WTC11 (cell line): ENCODE measurements around the gene ACOX3. TPM values are rescaled to one million over a fixed set of nuclear protein-coding genes. Genes with fewer than 3 reads are reported as not detected.
A peak's percentile ranks its signal among the peaks of the same experiment; 100 is the strongest.

Source experiments
- ATAC-seq: fragments of 200-7000 bp; cut with Tn5 transposase; 2 replicates; pipeline ENCODE4 v1.10.0; 2021; ENCODE audit warnings: mild to moderate bottlenecking, moderate library complexity
- CTCF ChIA-PET: fragments of 300-600 bp; sonication (Branson Sonifier 250); formaldehyde crosslinking; loops from one replicate; lab custom pipeline; 2021; ENCODE audit warnings: antibody characterized with exemption; lab: Charles Lee
- POLR2A ChIA-PET: fragments of 350-600 bp; sonication (Branson Sonifier 250); formaldehyde crosslinking; loops from one replicate; lab custom pipeline; 2021; ENCODE audit warnings: antibody characterized with exemption; lab: Charles Lee
- DNase-seq: peaks from one replicate; pipeline ENCODE4 v3.0.0; 2021; ENCODE audit warnings: low spot score
- H3K27ac Mint-ChIP-seq: 2 replicates; pipeline ENCODE4 v1.8.0; 2021; ENCODE audit warnings: mixed read lengths
- H3K27me3 Mint-ChIP-seq: 2 replicates; pipeline ENCODE4 v1.8.0; 2021; ENCODE audit warnings: low read depth, mild to moderate bottlenecking, moderate library complexity, mixed read lengths
- H3K36me3 Mint-ChIP-seq: 2 replicates; pipeline ENCODE4 v1.8.0; 2021; ENCODE audit warnings: mixed read lengths
- H3K4me1 Mint-ChIP-seq: 2 replicates; pipeline ENCODE4 v1.8.0; 2022; ENCODE audit warnings: mixed read lengths
- H3K4me3 Mint-ChIP-seq: 2 replicates; pipeline ENCODE4 v1.8.0; 2021; ENCODE audit warnings: mild to moderate bottlenecking, moderate library complexity, mixed read lengths
- H3K9me3 Mint-ChIP-seq: 2 replicates; pipeline ENCODE4 v1.8.0; 2021; ENCODE audit warnings: mixed read lengths
- CBFB ChIP-seq: sonication (generic); formaldehyde crosslinking; IDR thresholded peaks from 2 replicates; pipeline ENCODE4 v1.8.1; 2022; ENCODE audit warnings: mild to moderate bottlenecking, low read depth, missing genetic modification reagents
- CREB1 ChIP-seq: sonication (generic); formaldehyde crosslinking; IDR thresholded peaks from 2 replicates; pipeline ENCODE4 v1.8.0; 2023; ENCODE audit warnings: mild to moderate bottlenecking, missing genetic modification reagents
- EMX1 ChIP-seq: fragments of 250-450 bp; sonication (Bioruptor Pico); IDR thresholded peaks from 2 replicates; pipeline ENCODE4 v1.8.0; 2021; ENCODE audit warnings: mild to moderate bottlenecking
- FOXP1 ChIP-seq: sonication (generic); formaldehyde crosslinking; IDR thresholded peaks from 2 replicates; pipeline ENCODE4 v1.8.0; 2022; ENCODE audit warnings: missing genetic modification reagents, mild to moderate bottlenecking, moderate library complexity, borderline replicate concordance
- JUN ChIP-seq: sonication (generic); formaldehyde crosslinking; IDR thresholded peaks from 2 replicates; pipeline ENCODE4 v1.8.0; 2023; ENCODE audit warnings: mild to moderate bottlenecking, missing genetic modification reagents
- NR3C1 ChIP-seq: sonication (generic); formaldehyde crosslinking; conservative IDR thresholded peaks from 2 replicates; pipeline ENCODE4 v1.8.1; 2023; ENCODE audit warnings: low read depth, mild to moderate bottlenecking, missing genetic modification reagents
- RELA ChIP-seq: sonication (generic); formaldehyde crosslinking; IDR thresholded peaks from 2 replicates; pipeline ENCODE4 v1.8.1; 2022; ENCODE audit warnings: missing genetic modification reagents, mild to moderate bottlenecking, borderline replicate concordance
- SP1 ChIP-seq: sonication (generic); formaldehyde crosslinking; conservative IDR thresholded peaks from 2 replicates; pipeline ENCODE4 v1.8.1; 2022; ENCODE audit warnings: missing genetic modification reagents
- TEAD4 ChIP-seq: sonication (generic); formaldehyde crosslinking; IDR thresholded peaks from 2 replicates; pipeline ENCODE4 v1.8.0; 2022; ENCODE audit warnings: mild to moderate bottlenecking, missing genetic modification reagents
- ZBTB21 ChIP-seq: sonication (generic); formaldehyde crosslinking; IDR thresholded peaks from 2 replicates; pipeline ENCODE4 v1.8.1; 2023; ENCODE audit warnings: mild to moderate bottlenecking, missing genetic modification reagents, borderline replicate concordance
- ZNF138 ChIP-seq: sonication (generic); formaldehyde crosslinking; conservative IDR thresholded peaks from 2 replicates; pipeline ENCODE4 v1.8.1; 2022; ENCODE audit warnings: mild to moderate bottlenecking, moderate library complexity, missing genetic modification reagents
- ZNF263 ChIP-seq: sonication (generic); formaldehyde crosslinking; IDR thresholded peaks from 2 replicates; pipeline ENCODE4 v1.8.1; 2022; ENCODE audit warnings: low read depth, mild to moderate bottlenecking, moderate library complexity, missing genetic modification reagents
- ZNF423 ChIP-seq: fragments of 250-450 bp; sonication (Bioruptor Pico); IDR thresholded peaks from 2 replicates; pipeline ENCODE4 v2.1.2; 2022; ENCODE audit warnings: mild to moderate bottlenecking, moderate library complexity
- total RNA-seq: library from RNA; stranded (reverse); gene quantifications from 3 replicates; pipeline ENCODE4 v1.2.3, GENCODE V29; 2021
- TF ChIP-seq, protein P1 (sequence below): sonication (generic); formaldehyde crosslinking; conservative IDR thresholded peaks from 2 replicates; pipeline ENCODE4 v1.8.1; 2022; ENCODE audit warnings: mild to moderate bottlenecking, missing genetic modification reagents
- TF ChIP-seq, protein P2 (sequence below): fragments of 250-450 bp; sonication (Bioruptor Pico); IDR thresholded peaks from 2 replicates; pipeline ENCODE4 v1.9.0; 2021; ENCODE audit warnings: moderate library complexity, mild to moderate bottlenecking, inconsistent platforms, borderline replicate concordance
- TF ChIP-seq, protein P3 (sequence below): sonication (generic); formaldehyde crosslinking; IDR thresholded peaks from 2 replicates; pipeline ENCODE4 v1.8.1; 2023; ENCODE audit warnings: mild to moderate bottlenecking, missing genetic modification reagents, moderate library complexity
- TF ChIP-seq, protein P4 (sequence below): sonication (generic); formaldehyde crosslinking; IDR thresholded peaks from 2 replicates; pipeline ENCODE4 v1.8.0; 2022; ENCODE audit warnings: mild to moderate bottlenecking, missing genetic modification reagents
- TF ChIP-seq, protein P5 (sequence below): fragments of 250-450 bp; sonication (Bioruptor Pico); IDR thresholded peaks from 2 replicates; pipeline ENCODE4 v1.9.0; 2021; ENCODE audit warnings: mild to moderate bottlenecking
- TF ChIP-seq, protein P6 (sequence below): sonication (generic); formaldehyde crosslinking; IDR thresholded peaks from 2 replicates; pipeline ENCODE4 v1.8.1; 2023; ENCODE audit warnings: mild to moderate bottlenecking, missing genetic modification reagents, borderline replicate concordance
- TF ChIP-seq, protein P7 (sequence below): sonication (generic); formaldehyde crosslinking; IDR thresholded peaks from 2 replicates; pipeline ENCODE4 v1.8.1; 2022; ENCODE audit warnings: mild to moderate bottlenecking, missing genetic modification reagents, moderate library complexity, borderline replicate concordance
- TF ChIP-seq, protein P8 (sequence below): sonication (generic); formaldehyde crosslinking; IDR thresholded peaks from 2 replicates; pipeline ENCODE4 v1.8.1; 2023; ENCODE audit warnings: mild to moderate bottlenecking, missing genetic modification reagents, moderate library complexity

Gene ACOX3
- total RNA-seq, 1 experiment from 2014 or later = 10.7 TPM

DNA sequence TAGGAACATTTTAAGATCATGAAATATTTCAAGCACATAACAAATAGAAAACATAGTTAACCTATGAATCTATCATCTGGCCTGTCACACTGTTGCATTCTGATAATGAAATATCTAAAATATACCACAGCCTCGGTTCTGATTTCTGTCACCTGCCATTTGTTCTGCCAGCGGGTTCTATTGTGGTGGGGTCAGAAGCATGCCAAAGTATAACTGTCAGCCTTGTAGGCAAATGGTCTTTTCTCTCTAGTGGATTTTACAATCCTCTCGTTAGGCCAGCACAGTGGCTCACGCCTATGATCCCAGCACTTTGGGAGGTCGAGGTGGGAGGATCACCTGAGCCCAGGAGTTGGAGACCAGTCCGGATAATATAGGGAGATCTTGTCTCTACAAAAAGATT lies 123.0 kb downstream of the ACOX3 start:
- no peak for ATAC-seq
- Mint-ChIP-seq H3K27ac (no peak overlapping the region), H3K27me3 (peaks cover 3% of the 10 kb centered on the region; the same call in 1 of the 2 replicates), H3K4me1 (peaks cover 18% of the 10 kb centered on the region), H3K4me3 (no peak overlapping the region), H3K36me3 (no peaks in the 10 kb centered on the region), H3K9me3 (peaks cover 13% of the 10 kb centered on the region)
- TF ChIP-seq JUN (CRISPR knock-in tag) (no peak), ZNF423 (no peak), CREB1 (CRISPR knock-in tag) (no peak), ZBTB21 (no peak), SP1 (CRISPR knock-in tag) (no peak), FOXP1 (CRISPR knock-in tag) (no peak), NR3C1 (no peak), EMX1 (no peak)
- TF ChIP-seq, protein P1, sequence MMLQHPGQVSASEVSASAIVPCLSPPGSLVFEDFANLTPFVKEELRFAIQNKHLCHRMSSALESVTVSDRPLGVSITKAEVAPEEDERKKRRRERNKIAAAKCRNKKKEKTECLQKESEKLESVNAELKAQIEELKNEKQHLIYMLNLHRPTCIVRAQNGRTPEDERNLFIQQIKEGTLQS (CRISPR knock-in tag) = no peak
- TF ChIP-seq, protein P2, sequence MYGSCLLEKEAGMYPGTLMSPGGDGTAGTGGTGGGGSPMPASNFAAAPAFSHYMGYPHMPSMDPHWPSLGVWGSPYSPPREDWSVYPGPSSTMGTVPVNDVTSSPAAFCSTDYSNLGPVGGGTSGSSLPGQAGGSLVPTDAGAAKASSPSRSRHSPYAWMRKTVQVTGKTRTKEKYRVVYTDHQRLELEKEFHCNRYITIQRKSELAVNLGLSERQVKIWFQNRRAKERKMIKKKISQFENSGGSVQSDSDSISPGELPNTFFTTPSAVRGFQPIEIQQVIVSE (CRISPR knock-in tag) = no peak
- ChIA-PET POLR2A (no interaction called here), CTCF (no interaction called here)
- DNase-seq = no peak

DNA sequence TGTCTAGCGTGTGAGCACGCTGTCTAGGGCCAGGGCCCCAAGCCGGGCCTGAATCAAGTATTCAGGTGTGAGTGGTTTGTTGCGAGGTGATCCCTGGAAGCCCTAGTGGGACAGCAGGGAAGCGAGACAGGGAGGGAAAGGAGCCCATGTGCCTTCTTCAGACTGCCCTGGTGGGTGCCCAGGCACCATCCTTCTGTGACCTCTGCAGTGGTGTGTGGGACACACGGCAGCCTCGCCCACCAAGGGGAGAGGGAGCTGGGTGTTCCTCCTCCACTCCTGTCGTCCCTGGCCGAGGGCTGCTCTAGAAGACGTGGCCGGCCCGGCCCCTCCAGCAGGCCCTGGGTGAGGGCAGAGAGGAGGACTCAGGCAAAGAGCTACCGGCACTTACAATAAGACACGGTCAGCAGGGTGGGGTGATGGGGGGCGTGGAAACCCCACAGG lies 123.6 kb downstream of the ACOX3 start:
- Mint-ChIP-seq H3K4me1 (peaks cover 18% of the 10 kb centered on the region), H3K9me3 (peaks cover 17% of the 10 kb centered on the region), H3K27me3 (peaks cover 3% of the 10 kb centered on the region; the same call in 1 of the 2 replicates), H3K36me3 (no peaks in the 10 kb centered on the region), H3K4me3 (peak overlapping the region; percentile 8; the same call in 1 of the 2 replicates), H3K27ac (no peak overlapping the region; the same call in 1 of the 2 replicates)
- DNase-seq (no peak), ATAC-seq (no peak)
- POLR2A ChIA-PET = no interaction called here
- CTCF ChIA-PET = interaction anchor here (0.5 kb wide), 1 partner anchor 80 kb away, joined by 5 read pairs; no protein-coding TSS in a partner anchor
- TF ChIP-seq, protein P3, sequence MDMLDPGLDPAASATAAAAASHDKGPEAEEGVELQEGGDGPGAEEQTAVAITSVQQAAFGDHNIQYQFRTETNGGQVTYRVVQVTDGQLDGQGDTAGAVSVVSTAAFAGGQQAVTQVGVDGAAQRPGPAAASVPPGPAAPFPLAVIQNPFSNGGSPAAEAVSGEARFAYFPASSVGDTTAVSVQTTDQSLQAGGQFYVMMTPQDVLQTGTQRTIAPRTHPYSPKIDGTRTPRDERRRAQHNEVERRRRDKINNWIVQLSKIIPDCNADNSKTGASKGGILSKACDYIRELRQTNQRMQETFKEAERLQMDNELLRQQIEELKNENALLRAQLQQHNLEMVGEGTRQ (CRISPR knock-in tag) = no peak
- TF ChIP-seq, protein P4, sequence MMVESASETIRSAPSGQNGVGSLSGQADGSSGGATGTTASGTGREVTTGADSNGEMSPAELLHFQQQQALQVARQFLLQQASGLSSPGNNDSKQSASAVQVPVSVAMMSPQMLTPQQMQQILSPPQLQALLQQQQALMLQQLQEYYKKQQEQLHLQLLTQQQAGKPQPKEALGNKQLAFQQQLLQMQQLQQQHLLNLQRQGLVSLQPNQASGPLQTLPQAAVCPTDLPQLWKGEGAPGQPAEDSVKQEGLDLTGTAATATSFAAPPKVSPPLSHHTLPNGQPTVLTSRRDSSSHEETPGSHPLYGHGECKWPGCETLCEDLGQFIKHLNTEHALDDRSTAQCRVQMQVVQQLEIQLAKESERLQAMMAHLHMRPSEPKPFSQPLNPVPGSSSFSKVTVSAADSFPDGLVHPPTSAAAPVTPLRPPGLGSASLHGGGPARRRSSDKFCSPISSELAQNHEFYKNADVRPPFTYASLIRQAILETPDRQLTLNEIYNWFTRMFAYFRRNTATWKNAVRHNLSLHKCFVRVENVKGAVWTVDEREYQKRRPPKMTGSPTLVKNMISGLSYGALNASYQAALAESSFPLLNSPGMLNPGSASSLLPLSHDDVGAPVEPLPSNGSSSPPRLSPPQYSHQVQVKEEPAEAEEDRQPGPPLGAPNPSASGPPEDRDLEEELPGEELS (CRISPR knock-in tag) = no peak
- TF ChIP-seq CBFB (CRISPR knock-in tag) = no peak
- TF ChIP-seq, protein P5, sequence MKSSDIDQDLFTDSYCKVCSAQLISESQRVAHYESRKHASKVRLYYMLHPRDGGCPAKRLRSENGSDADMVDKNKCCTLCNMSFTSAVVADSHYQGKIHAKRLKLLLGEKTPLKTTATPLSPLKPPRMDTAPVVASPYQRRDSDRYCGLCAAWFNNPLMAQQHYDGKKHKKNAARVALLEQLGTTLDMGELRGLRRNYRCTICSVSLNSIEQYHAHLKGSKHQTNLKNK (CRISPR knock-in tag) = no peak
- TF ChIP-seq ZBTB21 = no peak
- no peak for TF ChIP-seq ZNF138 (CRISPR knock-in tag)
- TF ChIP-seq, protein P6, sequence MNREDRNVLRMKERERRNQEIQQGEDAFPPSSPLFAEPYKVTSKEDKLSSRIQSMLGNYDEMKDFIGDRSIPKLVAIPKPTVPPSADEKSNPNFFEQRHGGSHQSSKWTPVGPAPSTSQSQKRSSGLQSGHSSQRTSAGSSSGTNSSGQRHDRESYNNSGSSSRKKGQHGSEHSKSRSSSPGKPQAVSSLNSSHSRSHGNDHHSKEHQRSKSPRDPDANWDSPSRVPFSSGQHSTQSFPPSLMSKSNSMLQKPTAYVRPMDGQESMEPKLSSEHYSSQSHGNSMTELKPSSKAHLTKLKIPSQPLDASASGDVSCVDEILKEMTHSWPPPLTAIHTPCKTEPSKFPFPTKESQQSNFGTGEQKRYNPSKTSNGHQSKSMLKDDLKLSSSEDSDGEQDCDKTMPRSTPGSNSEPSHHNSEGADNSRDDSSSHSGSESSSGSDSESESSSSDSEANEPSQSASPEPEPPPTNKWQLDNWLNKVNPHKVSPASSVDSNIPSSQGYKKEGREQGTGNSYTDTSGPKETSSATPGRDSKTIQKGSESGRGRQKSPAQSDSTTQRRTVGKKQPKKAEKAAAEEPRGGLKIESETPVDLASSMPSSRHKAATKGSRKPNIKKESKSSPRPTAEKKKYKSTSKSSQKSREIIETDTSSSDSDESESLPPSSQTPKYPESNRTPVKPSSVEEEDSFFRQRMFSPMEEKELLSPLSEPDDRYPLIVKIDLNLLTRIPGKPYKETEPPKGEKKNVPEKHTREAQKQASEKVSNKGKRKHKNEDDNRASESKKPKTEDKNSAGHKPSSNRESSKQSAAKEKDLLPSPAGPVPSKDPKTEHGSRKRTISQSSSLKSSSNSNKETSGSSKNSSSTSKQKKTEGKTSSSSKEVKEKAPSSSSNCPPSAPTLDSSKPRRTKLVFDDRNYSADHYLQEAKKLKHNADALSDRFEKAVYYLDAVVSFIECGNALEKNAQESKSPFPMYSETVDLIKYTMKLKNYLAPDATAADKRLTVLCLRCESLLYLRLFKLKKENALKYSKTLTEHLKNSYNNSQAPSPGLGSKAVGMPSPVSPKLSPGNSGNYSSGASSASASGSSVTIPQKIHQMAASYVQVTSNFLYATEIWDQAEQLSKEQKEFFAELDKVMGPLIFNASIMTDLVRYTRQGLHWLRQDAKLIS (CRISPR knock-in tag) = no peak
- no peak for TF ChIP-seq ZNF263
- TF ChIP-seq, protein P7, sequence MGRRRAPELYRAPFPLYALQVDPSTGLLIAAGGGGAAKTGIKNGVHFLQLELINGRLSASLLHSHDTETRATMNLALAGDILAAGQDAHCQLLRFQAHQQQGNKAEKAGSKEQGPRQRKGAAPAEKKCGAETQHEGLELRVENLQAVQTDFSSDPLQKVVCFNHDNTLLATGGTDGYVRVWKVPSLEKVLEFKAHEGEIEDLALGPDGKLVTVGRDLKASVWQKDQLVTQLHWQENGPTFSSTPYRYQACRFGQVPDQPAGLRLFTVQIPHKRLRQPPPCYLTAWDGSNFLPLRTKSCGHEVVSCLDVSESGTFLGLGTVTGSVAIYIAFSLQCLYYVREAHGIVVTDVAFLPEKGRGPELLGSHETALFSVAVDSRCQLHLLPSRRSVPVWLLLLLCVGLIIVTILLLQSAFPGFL (CRISPR knock-in tag) = no peak
- no peak for TF ChIP-seq JUN (CRISPR knock-in tag)
- no peak for TF ChIP-seq RELA (CRISPR knock-in tag)
- no peak for TF ChIP-seq TEAD4 (CRISPR knock-in tag)
- TF ChIP-seq, protein P8, sequence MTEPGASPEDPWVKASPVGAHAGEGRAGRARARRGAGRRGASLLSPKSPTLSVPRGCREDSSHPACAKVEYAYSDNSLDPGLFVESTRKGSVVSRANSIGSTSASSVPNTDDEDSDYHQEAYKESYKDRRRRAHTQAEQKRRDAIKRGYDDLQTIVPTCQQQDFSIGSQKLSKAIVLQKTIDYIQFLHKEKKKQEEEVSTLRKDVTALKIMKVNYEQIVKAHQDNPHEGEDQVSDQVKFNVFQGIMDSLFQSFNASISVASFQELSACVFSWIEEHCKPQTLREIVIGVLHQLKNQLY (CRISPR knock-in tag) = no peak
